Activated CD8-positive, alpha-beta memory T cell treated with anti-CD3 and anti-CD28 coated beads, Interleukin-2, amount 50 U/mL, for 1 hour (primary cell): ENCODE measurements around the gene COX8C.

Experiments
- DNase-seq: peaks from one replicate; pipeline ENCODE4 v3.0.0-alpha.2; 2020; ENCODE audit errors: extremely low read depth

The COX8C gene, protein sequence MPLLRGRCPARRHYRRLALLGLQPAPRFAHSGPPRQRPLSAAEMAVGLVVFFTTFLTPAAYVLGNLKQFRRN

DNA sequence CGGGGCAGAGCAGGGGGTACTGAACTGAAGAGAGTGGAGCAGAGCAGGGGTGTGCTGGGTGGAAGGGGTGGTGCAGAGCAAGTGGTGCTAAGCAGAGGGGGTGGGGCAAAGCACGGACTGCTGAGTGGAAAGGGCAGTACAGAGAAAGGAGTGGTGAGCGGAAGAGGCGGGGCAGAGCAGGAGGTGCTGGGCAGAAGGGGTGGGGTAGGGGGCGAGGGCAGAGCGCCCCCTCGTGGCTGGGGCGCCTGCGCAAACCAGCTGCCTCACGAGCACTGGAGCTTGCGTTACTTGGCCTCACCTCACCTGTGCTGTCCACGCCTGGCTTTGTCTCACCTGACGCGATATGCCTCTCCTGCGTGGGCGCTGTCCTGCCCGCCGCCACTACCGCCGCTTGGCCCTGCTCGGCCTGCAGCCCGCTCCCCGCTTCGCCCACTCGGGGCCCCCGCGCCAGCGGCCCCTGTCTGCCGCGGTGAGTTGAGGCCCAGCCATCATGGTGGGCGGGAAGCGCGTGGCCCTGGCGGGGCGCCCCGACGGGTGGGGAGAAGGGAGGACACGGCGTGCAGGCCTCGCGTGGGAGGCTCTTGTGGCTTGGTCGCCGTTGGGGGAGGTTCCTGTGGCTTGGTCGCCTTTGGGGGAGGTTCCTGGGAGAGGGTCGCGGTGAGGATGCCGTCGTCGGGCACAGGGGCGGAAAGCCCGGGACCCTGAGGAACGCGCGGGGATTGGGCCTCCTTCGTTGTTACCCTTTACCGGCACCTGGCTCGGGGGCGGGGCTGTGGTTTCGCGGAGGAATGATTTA lies at the start of gene COX8C:
Gene COX8C, plus strand, starts transcription at position 257 of the 796 bp plus-strand sequence. Its CDS starts 87 bp downstream, at position 344.
- DNase-seq = no peak

- no peak for DNase-seq
Observed at GRCh38 chr14:93299416-93299815, 47.6 kb upstream of the COX8C start.

- no peak for DNase-seq
Observed at GRCh38 chr14:93299866-93300265, 47.1 kb upstream of the COX8C start.

GRCh38 chr14:93301821-93302447 lies 45.0 kb upstream of the COX8C start:
- DNase-seq = no peak

DNA sequence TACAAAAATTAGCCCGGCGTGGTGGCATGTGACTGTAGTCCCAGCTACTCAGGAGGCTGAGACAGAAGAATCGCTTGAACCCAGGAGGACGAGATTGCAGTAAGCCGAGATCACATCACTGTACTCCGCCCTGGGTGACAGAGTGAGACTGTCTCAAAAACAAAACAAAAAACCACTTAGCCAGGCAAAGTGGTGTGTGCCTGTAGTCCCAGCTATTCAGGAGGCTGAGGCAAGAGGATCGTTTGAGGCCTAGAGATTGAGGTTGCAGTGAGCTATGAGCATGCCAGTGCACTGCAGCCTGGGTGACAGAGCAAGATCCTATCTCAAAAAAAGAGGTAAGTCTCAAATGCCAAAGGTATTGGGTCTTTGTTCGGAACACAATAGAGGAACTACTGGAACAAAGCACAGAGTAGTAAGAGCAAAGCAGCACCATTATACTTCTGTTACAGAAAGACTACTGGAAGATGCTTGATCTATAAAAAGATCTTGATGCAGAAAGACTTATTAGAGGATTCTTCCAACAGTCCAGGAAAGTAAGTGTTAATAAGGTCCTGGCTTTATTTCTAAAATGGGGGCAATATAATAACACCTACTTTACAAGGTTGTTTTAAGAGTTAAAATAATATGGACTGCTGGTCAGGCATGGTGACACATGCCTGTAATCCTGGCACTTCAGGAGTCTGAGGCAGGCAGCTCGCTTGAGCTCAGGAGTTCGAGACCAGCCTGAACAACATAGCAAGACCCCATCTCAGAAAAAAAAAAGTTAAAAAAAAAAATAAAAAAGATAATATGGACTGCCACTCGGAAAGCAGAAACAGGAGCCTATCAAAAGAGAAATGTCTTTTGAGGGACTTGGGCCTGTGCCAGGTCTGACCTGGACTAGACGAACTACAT lies 44.0 kb upstream of the COX8C start:
- no peak for DNase-seq

DNA sequence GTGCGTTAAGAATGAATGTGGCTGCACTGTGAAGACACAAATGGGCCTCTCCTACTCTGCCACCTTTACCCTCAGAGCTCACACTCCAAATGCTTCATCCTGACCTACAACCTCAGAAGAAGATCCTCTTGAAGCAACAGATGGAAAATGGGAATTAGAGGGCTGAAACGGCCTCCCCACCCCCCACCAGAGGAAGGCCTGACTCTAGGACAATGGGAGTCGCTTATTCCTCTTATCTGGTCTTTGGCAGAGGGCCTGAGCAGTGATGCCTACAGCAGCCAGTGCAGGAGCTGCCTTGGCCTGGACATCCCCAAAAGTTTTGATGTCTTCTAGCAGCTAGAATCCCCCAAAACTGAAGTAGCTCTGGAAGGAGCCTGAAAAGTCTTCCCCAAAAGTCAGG lies 43.3 kb upstream of the COX8C start:
- DNase-seq = no peak

- no peak for DNase-seq
Observed at GRCh38 chr14:93304771-93305170, 42.2 kb upstream of the COX8C start.

DNA sequence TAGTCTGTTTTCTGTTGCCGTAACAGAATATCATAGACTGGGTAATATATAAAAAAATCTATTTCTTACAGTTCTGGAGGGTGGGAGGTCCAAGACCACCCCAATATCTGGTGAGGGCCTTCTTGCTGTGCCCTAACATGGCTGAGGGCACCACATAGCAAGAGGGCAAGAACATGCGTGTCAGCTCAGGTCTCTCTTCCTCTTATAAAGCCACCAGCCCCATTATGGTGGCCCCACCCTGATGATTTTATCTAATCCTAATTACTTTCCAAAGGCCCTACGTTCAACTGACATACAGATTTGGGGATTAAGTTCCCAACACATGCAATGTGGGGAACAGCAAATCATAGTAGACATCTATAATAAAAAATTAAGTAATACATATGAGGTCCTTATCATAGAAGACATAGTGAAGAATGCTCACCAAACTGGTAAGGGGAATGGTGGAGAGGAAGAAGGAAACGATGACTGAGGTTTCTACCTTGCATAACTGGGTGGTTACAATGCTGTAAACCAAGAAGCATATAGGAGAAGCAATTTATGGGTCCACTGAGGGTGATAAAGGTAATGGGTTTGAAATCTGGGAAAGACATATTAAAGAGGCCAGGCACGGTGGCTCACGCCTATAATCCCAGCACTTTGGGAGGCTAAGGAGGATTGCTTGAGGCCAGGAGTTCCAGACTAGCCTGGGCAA lies 41.1 kb upstream of the COX8C start:
- DNase-seq = no peak

DNA sequence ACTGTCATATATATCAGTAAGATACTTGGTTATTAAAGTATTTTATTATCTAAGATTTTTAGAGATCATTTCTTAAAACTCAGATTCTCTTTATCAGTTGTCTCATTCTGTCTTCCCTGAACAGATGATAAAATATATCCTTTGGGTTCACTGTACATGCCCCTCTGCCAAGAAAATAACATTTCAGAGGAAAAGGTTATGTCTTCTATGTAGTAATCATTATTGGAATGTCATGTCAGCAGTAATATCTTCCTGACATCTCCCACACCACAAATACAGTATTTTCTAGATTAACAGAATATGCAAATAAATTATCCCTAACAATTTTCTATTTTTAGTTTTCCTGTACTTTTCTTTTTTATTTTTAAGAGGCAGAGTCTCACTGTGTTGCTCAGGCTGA lies 40.2 kb upstream of the COX8C start:
- DNase-seq = no peak

DNA sequence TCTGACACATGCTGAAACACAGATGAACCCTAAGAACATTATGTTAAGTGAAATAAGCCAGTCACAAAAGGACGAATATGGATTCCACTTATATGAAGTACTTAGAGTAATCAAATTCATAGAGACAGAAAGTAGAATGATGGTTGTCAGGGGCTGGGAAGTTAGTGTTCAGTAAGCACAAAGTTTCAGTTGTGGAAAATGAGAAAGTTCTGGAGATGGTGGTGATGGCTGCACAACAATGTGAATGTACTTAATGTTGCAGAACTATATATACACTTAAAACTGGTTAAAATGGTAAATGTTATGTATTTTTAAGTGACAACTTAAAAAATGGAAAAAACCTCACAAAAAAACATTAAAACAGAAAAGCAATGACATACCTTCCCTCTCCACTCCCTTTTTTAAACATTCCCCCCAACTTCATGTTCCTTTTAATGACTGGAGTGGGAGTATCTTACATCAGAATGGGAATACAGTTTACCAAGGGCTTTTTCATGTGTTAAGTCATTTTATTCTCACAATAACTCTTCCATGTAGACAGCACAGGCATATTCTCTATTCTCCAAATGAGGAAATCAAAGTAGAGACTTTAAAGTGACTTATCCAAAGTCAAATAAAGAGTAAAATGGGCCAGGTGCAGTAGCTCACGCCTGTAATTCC lies 38.2 kb upstream of the COX8C start:
- DNase-seq = no peak

GRCh38 chr14:93309427-93309966 lies 37.5 kb upstream of the COX8C start:
- no peak for DNase-seq

DNA sequence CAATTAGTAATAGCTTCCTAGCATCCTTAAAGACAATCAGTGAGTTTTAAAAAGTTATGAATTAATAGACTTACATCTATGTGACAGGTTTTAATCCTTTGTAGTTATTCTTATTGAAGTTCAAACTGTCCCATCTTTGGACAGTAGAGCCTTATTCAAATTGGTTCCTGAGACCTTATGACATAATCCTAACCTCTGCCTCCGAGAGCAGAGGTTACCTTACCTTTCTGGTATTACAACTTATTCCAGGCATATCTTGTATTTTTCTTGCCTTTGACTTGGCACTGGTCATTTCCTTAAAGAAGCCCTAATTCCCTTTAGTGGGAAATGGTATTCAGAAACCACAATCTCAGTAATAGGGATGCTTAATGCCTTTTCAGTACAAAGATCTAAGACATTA lies 35.9 kb upstream of the COX8C start:
- no peak for DNase-seq

DNA sequence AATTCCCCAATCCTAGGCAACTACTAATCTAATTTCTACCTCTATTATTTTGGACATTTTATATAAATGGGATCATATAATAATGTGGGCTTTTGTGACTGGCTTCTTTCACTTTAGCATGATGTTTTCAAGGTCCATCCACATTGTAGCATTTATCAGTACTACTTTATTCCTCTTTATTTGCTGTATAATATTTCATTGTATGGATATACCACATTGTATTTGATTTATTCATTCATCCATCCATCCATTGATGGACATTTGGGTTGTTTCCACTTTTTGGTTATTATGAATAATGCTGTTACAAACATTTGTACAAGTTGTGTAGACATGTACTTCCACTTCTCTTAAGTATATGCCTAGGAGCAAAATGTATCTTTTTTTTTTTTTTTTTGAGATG lies 31.4 kb upstream of the COX8C start:
- no peak for DNase-seq

- DNase-seq = no peak
Observed at GRCh38 chr14:93316716-93317115, 30.3 kb upstream of the COX8C start.

GRCh38 chr14:93317210-93317874 lies 29.6 kb upstream of the COX8C start:
- DNase-seq = no peak

GRCh38 chr14:93317875-93318807 lies 28.8 kb upstream of the COX8C start:
- DNase-seq = no peak

GRCh38 chr14:93318927-93319326 lies 28.1 kb upstream of the COX8C start:
- no peak for DNase-seq

DNA sequence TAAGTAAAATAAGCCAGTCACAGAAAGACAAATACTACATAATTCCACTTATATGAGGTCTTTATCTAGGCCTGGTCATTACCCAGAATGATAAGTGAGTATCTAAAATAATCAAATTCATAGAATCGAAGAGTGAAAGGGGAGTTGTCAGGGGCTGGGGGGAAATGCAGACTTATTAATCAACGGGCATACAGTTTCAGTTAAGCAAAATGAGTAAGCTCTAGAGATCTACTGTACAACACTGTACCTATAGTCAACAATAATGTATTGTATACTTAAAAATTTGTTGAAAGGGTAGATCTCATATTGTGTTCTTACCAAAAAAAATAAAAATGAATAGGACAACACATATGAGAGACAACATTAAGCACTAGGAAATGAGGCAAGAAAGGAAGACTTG lies 27.5 kb upstream of the COX8C start:
- DNase-seq = no peak

GRCh38 chr14:93319958-93320357 lies 27.0 kb upstream of the COX8C start:
- no peak for DNase-seq
